ENCODE measurements around the gene TPSD1.

- TF ChIP-seq POLR2A (IDR thresholded peaks at IDR 0.05; ENCODE audit: low read length) (no peak), GATA1 (IDR thresholded peaks at IDR 0.05; ENCODE audit: low read depth, low read length) (no peak)
These were observed 49.1 kb upstream of the TPSD1 start for GRCh38 chr16:1206786-1207185.

Data from erythroblast (primary cell).